DND-41 (cell line): ENCODE results near the gene SNRNP70.

Experiments
- EZH2 ChIP-seq: IDR thresholded peaks from 3 replicates; pipeline ENCODE4 v1.6.1; 2012; ENCODE audit warnings: borderline replicate concordance, low read depth, mild to moderate bottlenecking, moderate library complexity, low read length, inconsistent platforms; ENCODE audit not compliant: severe bottlenecking
- TF ChIP-seq, protein P1 (sequence below): IDR thresholded peaks from 2 replicates; pipeline ENCODE4 v1.5.1; 2012; ENCODE audit warnings: borderline replicate concordance, low read length, moderate library complexity, mild to moderate bottlenecking; ENCODE audit not compliant: poor library complexity, severe bottlenecking; ENCODE audit errors: extremely low read depth

DNA sequence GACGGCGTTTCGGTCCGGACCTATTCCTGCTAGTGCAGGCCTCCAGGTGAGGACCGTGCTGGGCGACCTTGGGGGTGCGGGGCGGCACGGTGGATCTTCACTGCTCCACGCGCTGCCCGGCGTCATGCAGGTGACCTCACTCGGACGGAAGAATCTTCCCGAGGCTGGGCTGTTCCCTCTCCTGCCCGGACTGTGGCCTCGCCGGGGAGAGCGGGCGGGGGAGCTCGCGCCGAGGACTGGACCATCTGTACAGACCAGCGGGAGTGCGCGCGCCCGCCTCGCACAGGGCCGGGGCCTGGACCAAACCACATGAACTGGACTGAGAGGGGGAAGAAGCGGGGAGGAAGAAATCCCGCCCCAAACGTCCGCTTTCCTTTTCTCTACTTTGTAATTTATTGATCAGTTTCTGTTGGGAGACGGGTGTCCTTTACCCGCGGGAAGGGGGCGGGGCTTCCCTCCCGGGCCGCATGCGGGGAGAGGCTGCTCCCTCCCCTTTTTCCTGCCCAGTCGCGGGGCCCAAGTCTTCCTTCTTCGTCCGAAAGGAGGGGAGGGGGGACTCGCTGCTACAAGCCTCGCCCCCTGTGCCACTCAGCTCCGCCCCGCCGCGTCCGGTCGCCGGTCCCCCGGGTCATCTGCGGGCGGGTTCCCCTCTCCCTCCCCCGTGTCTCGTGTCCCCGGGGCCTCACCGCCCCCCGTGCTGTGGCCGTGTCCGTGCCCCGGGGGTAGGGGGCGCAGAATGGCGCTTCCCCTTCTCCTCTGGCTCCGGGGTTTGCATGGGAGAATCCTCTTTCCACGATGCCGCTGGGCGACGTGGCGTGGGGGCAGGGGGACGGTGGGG, 65.1 kb downstream of the SNRNP70 start:
- TF ChIP-seq, protein P1, sequence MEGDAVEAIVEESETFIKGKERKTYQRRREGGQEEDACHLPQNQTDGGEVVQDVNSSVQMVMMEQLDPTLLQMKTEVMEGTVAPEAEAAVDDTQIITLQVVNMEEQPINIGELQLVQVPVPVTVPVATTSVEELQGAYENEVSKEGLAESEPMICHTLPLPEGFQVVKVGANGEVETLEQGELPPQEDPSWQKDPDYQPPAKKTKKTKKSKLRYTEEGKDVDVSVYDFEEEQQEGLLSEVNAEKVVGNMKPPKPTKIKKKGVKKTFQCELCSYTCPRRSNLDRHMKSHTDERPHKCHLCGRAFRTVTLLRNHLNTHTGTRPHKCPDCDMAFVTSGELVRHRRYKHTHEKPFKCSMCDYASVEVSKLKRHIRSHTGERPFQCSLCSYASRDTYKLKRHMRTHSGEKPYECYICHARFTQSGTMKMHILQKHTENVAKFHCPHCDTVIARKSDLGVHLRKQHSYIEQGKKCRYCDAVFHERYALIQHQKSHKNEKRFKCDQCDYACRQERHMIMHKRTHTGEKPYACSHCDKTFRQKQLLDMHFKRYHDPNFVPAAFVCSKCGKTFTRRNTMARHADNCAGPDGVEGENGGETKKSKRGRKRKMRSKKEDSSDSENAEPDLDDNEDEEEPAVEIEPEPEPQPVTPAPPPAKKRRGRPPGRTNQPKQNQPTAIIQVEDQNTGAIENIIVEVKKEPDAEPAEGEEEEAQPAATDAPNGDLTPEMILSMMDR = no peak
- no peak for TF ChIP-seq EZH2
